Astrocyte (in vitro differentiated cells and primary cell): ENCODE data around the gene NOP58. TPM values are rescaled to one million over a fixed set of nuclear protein-coding genes. Genes with fewer than 3 reads are reported as not detected.

ENCODE experiments used
- DNase-seq: peaks from one replicate; pipeline ENCODE4 v3.0.0-alpha.2; 2010; ENCODE audit warnings: low read depth
- FAIRE-seq: peaks from 2 replicates; lab custom pipeline; 2011; peaks lifted over from hg19 to GRCh38; lab: Jason Lieb, UNC
- H2AFZ ChIP-seq: 2 replicates; pipeline ENCODE4 v1.6.0; 2012; ENCODE audit warnings: low read depth, low read length, inconsistent platforms
- H3K27ac ChIP-seq: 2 replicates; pipeline ENCODE4 v1.5.1; 2011; ENCODE audit warnings: low read depth, low read length, inconsistent platforms
- H3K27me3 ChIP-seq: 2 replicates; pipeline ENCODE4 v1.6.0; 2011; ENCODE audit warnings: low read length, inconsistent platforms; ENCODE audit not compliant: insufficient read depth
- H3K36me3 ChIP-seq: 2 replicates; pipeline ENCODE4 v1.5.1; 2011; ENCODE audit warnings: low read length, inconsistent platforms; ENCODE audit not compliant: insufficient read depth
- H3K4me1 ChIP-seq: 2 replicates; pipeline ENCODE4 v1.5.1; 2011; ENCODE audit warnings: low read length, inconsistent platforms; ENCODE audit not compliant: insufficient read depth
- H3K4me2 ChIP-seq: 2 replicates; pipeline ENCODE4 v1.6.0; 2012; ENCODE audit warnings: low read length, inconsistent platforms
- H3K4me3 ChIP-seq: 2 replicates; pipeline ENCODE4 v1.5.1; 2011; ENCODE audit warnings: low read depth, mild to moderate bottlenecking, low read length, inconsistent platforms; ENCODE audit not compliant: insufficient read depth
- H3K79me2 ChIP-seq: 2 replicates; pipeline ENCODE4 v1.6.0; 2012; ENCODE audit warnings: mild to moderate bottlenecking, low read length, inconsistent platforms; ENCODE audit not compliant: insufficient read depth
- H3K9ac ChIP-seq: 2 replicates; pipeline ENCODE4 v1.6.0; 2012; ENCODE audit warnings: mild to moderate bottlenecking, low read length, inconsistent platforms
- H3K9me3 ChIP-seq: 2 replicates; pipeline ENCODE4 v1.5.1; 2012; ENCODE audit warnings: low read depth, mild to moderate bottlenecking, low read length, inconsistent platforms; ENCODE audit not compliant: insufficient read depth
- H4K20me1 ChIP-seq: 2 replicates; pipeline ENCODE4 v1.6.0; 2012; ENCODE audit warnings: low read length, inconsistent platforms; ENCODE audit not compliant: insufficient read depth
- H3K27ac Mint-ChIP-seq: one replicate; pipeline ENCODE4 v1.8.0; 2021; ENCODE audit warnings: mild to moderate bottlenecking, mixed read lengths; ENCODE audit not compliant: unreplicated experiment
- H3K27me3 Mint-ChIP-seq: one replicate; pipeline ENCODE4 v1.8.0; 2021; ENCODE audit warnings: low read depth, mixed read lengths; ENCODE audit not compliant: unreplicated experiment
- H3K36me3 Mint-ChIP-seq: one replicate; pipeline ENCODE4 v1.8.0; 2021; ENCODE audit warnings: low read depth, mixed read lengths; ENCODE audit not compliant: unreplicated experiment
- H3K4me1 Mint-ChIP-seq: one replicate; pipeline ENCODE4 v1.8.0; 2021; ENCODE audit warnings: low read depth, mixed read lengths; ENCODE audit not compliant: unreplicated experiment
- H3K4me3 Mint-ChIP-seq: one replicate; pipeline ENCODE4 v1.8.0; 2021; ENCODE audit warnings: mild to moderate bottlenecking, moderate library complexity, mixed read lengths; ENCODE audit not compliant: unreplicated experiment
- H3K9me3 Mint-ChIP-seq: one replicate; pipeline ENCODE4 v1.8.0; 2021; ENCODE audit warnings: mild to moderate bottlenecking, mixed read lengths; ENCODE audit not compliant: unreplicated experiment
- CTCF ChIP-seq: IDR thresholded peaks from 2 replicates; pipeline ENCODE4 v1.5.1; 2011; ENCODE audit warnings: low read depth, mild to moderate bottlenecking, inconsistent platforms, low read length, moderate library complexity; ENCODE audit not compliant: insufficient read depth
- EZH2 ChIP-seq: IDR thresholded peaks from 2 replicates; pipeline ENCODE4 v1.6.1; 2012; ENCODE audit warnings: mild to moderate bottlenecking, low read length, inconsistent platforms; ENCODE audit not compliant: insufficient read depth
- total RNA-seq: library from RNA; stranded (reverse); gene quantifications from 2 replicates; pipeline ENCODE4 v1.2.1, GENCODE V29; 2021

NOP58 gene
- total RNA-seq, 1 donor from 2014 or later: 64.1 TPM

DNA sequence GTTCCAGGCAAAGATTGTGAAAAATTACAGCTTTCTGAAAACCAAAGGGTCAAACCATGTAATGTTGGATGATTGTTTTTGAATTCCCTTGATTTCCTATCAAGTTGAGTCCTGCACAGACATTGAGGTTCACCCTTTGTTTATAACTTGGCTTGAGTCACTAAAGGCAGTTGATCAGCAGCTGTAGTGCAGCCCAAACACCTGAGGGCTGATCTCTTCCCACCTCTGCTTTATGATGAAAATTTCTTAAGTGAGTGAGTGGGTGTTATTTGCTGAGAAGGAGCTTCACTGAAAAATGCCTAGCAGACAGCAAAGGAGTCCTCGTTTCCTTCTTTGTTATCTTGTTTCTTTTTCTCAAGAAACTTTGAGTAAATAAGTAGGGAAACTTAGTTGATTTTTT is 78.6 kb downstream of the NOP58 start:
- Mint-ChIP-seq H3K9me3 (no peaks in the 10 kb centered on the region), H3K4me1 (peaks cover 3% of the 10 kb centered on the region), H3K4me3 (no peak overlapping the region), H3K27me3 (no peaks in the 10 kb centered on the region), H3K36me3 (peaks cover 2% of the 10 kb centered on the region), H3K27ac (no peak overlapping the region)
- Histone ChIP-seq H3K27ac (no peak overlapping the region), H3K4me3 (no peak overlapping the region), H3K4me2 (no peak overlapping the region), H3K36me3 (no peaks in the 10 kb centered on the region), H2AFZ (no peak overlapping the region), H3K9ac (no peak overlapping the region), H3K4me1 (peaks cover 4% of the 10 kb centered on the region), H3K79me2 (no peaks in the 10 kb centered on the region), H3K9me3 (no peaks in the 10 kb centered on the region), H3K27me3 (no peaks in the 10 kb centered on the region), H4K20me1 (no peaks in the 10 kb centered on the region)
- TF ChIP-seq CTCF: no peak
- no peak for TF ChIP-seq EZH2
- DNase-seq (no peak), FAIRE-seq (no peak)

DNA sequence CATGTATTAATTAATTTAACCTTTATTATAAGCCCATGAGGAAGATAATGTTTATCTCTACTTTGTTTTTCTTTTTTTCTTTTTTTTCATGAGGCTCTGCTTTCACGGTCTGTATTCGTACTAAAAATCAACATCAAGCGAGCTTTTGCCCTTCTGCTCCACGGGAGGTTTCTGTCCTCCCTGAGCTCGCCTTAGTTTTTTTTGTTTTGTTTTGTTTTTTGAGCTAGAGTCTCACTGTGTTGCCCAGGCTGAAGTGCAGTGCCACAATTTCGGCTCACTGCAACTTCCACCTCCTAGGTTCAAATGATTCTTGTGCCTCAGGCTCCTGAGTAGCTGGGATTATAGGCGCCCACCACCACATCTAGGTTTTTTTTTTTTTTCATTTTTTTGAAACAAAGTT is 80.6 kb downstream of the NOP58 start:
- no peaks in the 10 kb centered on the region for H3K27me3 ChIP-seq
- no peak overlapping the region for H3K4me3 Mint-ChIP-seq
- H3K4me3 ChIP-seq: no peak overlapping the region
- no peaks in the 10 kb centered on the region for H3K27me3 Mint-ChIP-seq
- H3K4me2 ChIP-seq: no peak overlapping the region
- no peaks in the 10 kb centered on the region for H4K20me1 ChIP-seq
- DNase-seq (no peak), FAIRE-seq (no peak)
- no peak overlapping the region for H2AFZ ChIP-seq
- H3K4me1 ChIP-seq: no peaks in the 10 kb centered on the region
- no peak for TF ChIP-seq EZH2
- TF ChIP-seq CTCF: no peak
- H3K4me1 Mint-ChIP-seq: no peaks in the 10 kb centered on the region
- H3K36me3 ChIP-seq: no peaks in the 10 kb centered on the region
- H3K27ac ChIP-seq: no peak overlapping the region
- no peak overlapping the region for H3K27ac Mint-ChIP-seq
- no peak overlapping the region for H3K9ac ChIP-seq
- H3K36me3 Mint-ChIP-seq: no peaks in the 10 kb centered on the region
- no peaks in the 10 kb centered on the region for H3K9me3 Mint-ChIP-seq
- no peaks in the 10 kb centered on the region for H3K9me3 ChIP-seq
- no peaks in the 10 kb centered on the region for H3K79me2 ChIP-seq

Other genes starting within 250 kb of the NOP58 start
- gene FZD7, start 231.9 kb upstream of the NOP58 start, total RNA-seq: 61.5 and 65.9 TPM in 2 replicates
- gene KIAA2012, start 192.5 kb upstream of the NOP58 start, total RNA-seq: not detected in 2 replicates
- 141 and 157 TPM in 2 replicates for gene SUMO1, start 27.2 kb upstream of the NOP58 start, total RNA-seq
- 93.1 and 111 TPM in 2 replicates for gene BMPR2, start 110.6 kb downstream of the NOP58 start, total RNA-seq